ENCODE data around the gene CLRN3. TPM values are rescaled to one million over a fixed set of nuclear protein-coding genes. Genes with fewer than 3 reads are reported as not detected.

Gene CLRN3
- total RNA-seq, 1 experiment from 2014 or later: not detected

DNA sequence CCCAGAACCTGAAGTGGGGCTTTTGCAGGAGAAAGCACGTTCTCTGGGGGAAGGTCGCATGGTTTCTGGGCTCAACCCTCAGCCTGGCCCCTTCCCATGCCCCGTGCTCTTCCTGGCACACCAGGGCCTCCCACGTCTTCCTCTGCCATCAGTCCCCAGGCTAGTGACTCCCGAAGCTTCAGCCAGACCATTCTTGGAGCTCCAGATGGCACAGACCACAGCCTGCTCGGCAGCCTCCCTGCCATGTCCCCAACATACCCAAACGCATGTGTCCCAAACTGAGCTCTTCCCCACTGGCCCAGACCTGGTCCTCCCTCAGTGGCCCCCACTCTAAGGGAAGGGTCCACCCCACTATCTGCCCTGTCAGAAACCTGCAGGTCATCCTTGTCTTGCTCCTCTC lies 47.0 kb downstream of the CLRN3 start:
- no peak for TF ChIP-seq EZH2 (IDR thresholded peaks at IDR 0.05; ENCODE audit: low read depth)
- H4K20me1 ChIP-seq (ENCODE audit: insufficient read depth): no peaks in the 10 kb centered on the region

GRCh38 chr10:127840884-127841283 lies 51.9 kb downstream of the CLRN3 start:
- Histone ChIP-seq H3K4me2 (no peak overlapping the region), H3K79me2 (ENCODE audit: low read depth) (no peaks in the 10 kb centered on the region), H3K9me2 (ENCODE audit: insufficient read depth) (no peaks in the 10 kb centered on the region), H3K4me3 (no peak overlapping the region), H3K4me1 (replicated peaks; ENCODE audit: insufficient read depth) (no peaks in the 10 kb centered on the region), H3K9me3 (ENCODE audit: insufficient read depth, low read depth) (no peaks in the 10 kb centered on the region), H3F3A (ENCODE audit: insufficient read depth, low read depth) (no peaks in the 10 kb centered on the region), H2AFZ (no peak overlapping the region), H3K36me3 (ENCODE audit: low read depth) (no peaks in the 10 kb centered on the region), H4K20me1 (ENCODE audit: insufficient read depth) (no peaks in the 10 kb centered on the region), H3K27me3 (ENCODE audit: insufficient read depth, low read depth) (peaks cover 78% of the 10 kb centered on the region), H3K27ac (no peak overlapping the region)
- intact Hi-C loops (cut with micrococcal nuclease; ENCODE audit: unreplicated experiment): no loop called here
- TF ChIP-seq, protein P1, sequence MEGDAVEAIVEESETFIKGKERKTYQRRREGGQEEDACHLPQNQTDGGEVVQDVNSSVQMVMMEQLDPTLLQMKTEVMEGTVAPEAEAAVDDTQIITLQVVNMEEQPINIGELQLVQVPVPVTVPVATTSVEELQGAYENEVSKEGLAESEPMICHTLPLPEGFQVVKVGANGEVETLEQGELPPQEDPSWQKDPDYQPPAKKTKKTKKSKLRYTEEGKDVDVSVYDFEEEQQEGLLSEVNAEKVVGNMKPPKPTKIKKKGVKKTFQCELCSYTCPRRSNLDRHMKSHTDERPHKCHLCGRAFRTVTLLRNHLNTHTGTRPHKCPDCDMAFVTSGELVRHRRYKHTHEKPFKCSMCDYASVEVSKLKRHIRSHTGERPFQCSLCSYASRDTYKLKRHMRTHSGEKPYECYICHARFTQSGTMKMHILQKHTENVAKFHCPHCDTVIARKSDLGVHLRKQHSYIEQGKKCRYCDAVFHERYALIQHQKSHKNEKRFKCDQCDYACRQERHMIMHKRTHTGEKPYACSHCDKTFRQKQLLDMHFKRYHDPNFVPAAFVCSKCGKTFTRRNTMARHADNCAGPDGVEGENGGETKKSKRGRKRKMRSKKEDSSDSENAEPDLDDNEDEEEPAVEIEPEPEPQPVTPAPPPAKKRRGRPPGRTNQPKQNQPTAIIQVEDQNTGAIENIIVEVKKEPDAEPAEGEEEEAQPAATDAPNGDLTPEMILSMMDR (conservative IDR thresholded peaks at IDR 0.05): no peak
- no peak for TF ChIP-seq EZH2 (IDR thresholded peaks at IDR 0.05; ENCODE audit: low read depth)
- DNase-seq: no peak
- POLR2A ChIA-PET (ENCODE audit: unreplicated experiment): no interaction called here
- no TSS peak for BruUV-seq (replicated peaks)
- CTCF ChIA-PET: no interaction called here

More for the DNA sequence above, 47.0 kb downstream of the CLRN3 start:
- H3K9me3 ChIP-seq (ENCODE audit: insufficient read depth, low read depth): no peaks in the 10 kb centered on the region
- no peaks in the 10 kb centered on the region for H3K4me1 ChIP-seq (replicated peaks; ENCODE audit: insufficient read depth)
- no peak overlapping the region for H3K4me3 ChIP-seq
- no peaks in the 10 kb centered on the region for H3K9me2 ChIP-seq (ENCODE audit: insufficient read depth)
- H3F3A ChIP-seq (ENCODE audit: insufficient read depth, low read depth): no peaks in the 10 kb centered on the region
- BruUV-seq (replicated peaks): no TSS peak
- H3K36me3 ChIP-seq (ENCODE audit: low read depth): no peaks in the 10 kb centered on the region
- POLR2A ChIA-PET (ENCODE audit: unreplicated experiment): interaction anchor here (0.7 kb wide), 1 partner anchor 68 kb away, joined by 3 read pairs; no protein-coding TSS in a partner anchor
- H2AFZ ChIP-seq: no peak overlapping the region
- H3K4me2 ChIP-seq: no peak overlapping the region
- CTCF ChIA-PET: no interaction called here
- H3K27ac ChIP-seq: no peak overlapping the region
- intact Hi-C loops (cut with micrococcal nuclease; ENCODE audit: unreplicated experiment): no loop called here
- H3K27me3 ChIP-seq (ENCODE audit: insufficient read depth, low read depth): peaks cover 58% of the 10 kb centered on the region
- H3K79me2 ChIP-seq (ENCODE audit: low read depth): no peaks in the 10 kb centered on the region
- DNase-seq: no peak

- TF ChIP-seq EZH2 (IDR thresholded peaks at IDR 0.05; ENCODE audit: low read depth): no peak
- TF ChIP-seq, protein P1 (conservative IDR thresholded peaks at IDR 0.05): no peak
- CTCF ChIA-PET: no interaction called here
Observed at GRCh38 chr10:127836966-127837365, 55.8 kb downstream of the CLRN3 start.

GRCh38 chr10:127836176-127836575 lies 56.6 kb downstream of the CLRN3 start:
- Histone ChIP-seq H3K27me3 (ENCODE audit: insufficient read depth, low read depth) (peaks cover 59% of the 10 kb centered on the region), H3F3A (ENCODE audit: insufficient read depth, low read depth) (no peaks in the 10 kb centered on the region), H4K20me1 (ENCODE audit: insufficient read depth) (no peaks in the 10 kb centered on the region), H2AFZ (no peak overlapping the region), H3K79me2 (ENCODE audit: low read depth) (no peaks in the 10 kb centered on the region), H3K9me3 (ENCODE audit: insufficient read depth, low read depth) (no peaks in the 10 kb centered on the region), H3K4me2 (no peak overlapping the region), H3K9me2 (ENCODE audit: insufficient read depth) (no peaks in the 10 kb centered on the region), H3K4me3 (no peak overlapping the region), H3K27ac (no peak overlapping the region), H3K36me3 (ENCODE audit: low read depth) (no peaks in the 10 kb centered on the region), H3K4me1 (replicated peaks; ENCODE audit: insufficient read depth) (no peaks in the 10 kb centered on the region)
- ChIA-PET POLR2A (ENCODE audit: unreplicated experiment) (no interaction called here), CTCF (no interaction called here)
- TF ChIP-seq EZH2 (IDR thresholded peaks at IDR 0.05; ENCODE audit: low read depth): no peak
- TF ChIP-seq, protein P1 (conservative IDR thresholded peaks at IDR 0.05): no peak
- no peak for DNase-seq
- no TSS peak for BruUV-seq (replicated peaks)
- intact Hi-C loops (cut with micrococcal nuclease; ENCODE audit: unreplicated experiment): no loop called here

More at GRCh38 chr10:127836966-127837365, 55.8 kb downstream of the CLRN3 start:
- no peak for DNase-seq
- intact Hi-C loops (cut with micrococcal nuclease; ENCODE audit: unreplicated experiment): no loop called here
- Histone ChIP-seq H3K79me2 (ENCODE audit: low read depth) (no peaks in the 10 kb centered on the region), H3K27me3 (ENCODE audit: insufficient read depth, low read depth) (peaks cover 58% of the 10 kb centered on the region), H3K4me2 (no peak overlapping the region), H3K9me2 (ENCODE audit: insufficient read depth) (no peaks in the 10 kb centered on the region), H3K36me3 (ENCODE audit: low read depth) (no peaks in the 10 kb centered on the region), H3K4me1 (replicated peaks; ENCODE audit: insufficient read depth) (no peaks in the 10 kb centered on the region), H3K4me3 (no peak overlapping the region), H3K9me3 (ENCODE audit: insufficient read depth, low read depth) (no peaks in the 10 kb centered on the region), H2AFZ (no peak overlapping the region), H4K20me1 (ENCODE audit: insufficient read depth) (no peaks in the 10 kb centered on the region), H3K27ac (no peak overlapping the region), H3F3A (ENCODE audit: insufficient read depth, low read depth) (no peaks in the 10 kb centered on the region)
- POLR2A ChIA-PET (ENCODE audit: unreplicated experiment): no interaction called here
- BruUV-seq (replicated peaks): no TSS peak

All from PC-9 (cell line).